ENCODE results near the gene ARHGDIA. TPM values are rescaled to one million over a fixed set of nuclear protein-coding genes. Genes with fewer than 3 reads are reported as not detected.

ARHGDIA gene
- total and polyA plus RNA-seq, 11 donors: 81.4 to 296 (median 152) TPM

DNA sequence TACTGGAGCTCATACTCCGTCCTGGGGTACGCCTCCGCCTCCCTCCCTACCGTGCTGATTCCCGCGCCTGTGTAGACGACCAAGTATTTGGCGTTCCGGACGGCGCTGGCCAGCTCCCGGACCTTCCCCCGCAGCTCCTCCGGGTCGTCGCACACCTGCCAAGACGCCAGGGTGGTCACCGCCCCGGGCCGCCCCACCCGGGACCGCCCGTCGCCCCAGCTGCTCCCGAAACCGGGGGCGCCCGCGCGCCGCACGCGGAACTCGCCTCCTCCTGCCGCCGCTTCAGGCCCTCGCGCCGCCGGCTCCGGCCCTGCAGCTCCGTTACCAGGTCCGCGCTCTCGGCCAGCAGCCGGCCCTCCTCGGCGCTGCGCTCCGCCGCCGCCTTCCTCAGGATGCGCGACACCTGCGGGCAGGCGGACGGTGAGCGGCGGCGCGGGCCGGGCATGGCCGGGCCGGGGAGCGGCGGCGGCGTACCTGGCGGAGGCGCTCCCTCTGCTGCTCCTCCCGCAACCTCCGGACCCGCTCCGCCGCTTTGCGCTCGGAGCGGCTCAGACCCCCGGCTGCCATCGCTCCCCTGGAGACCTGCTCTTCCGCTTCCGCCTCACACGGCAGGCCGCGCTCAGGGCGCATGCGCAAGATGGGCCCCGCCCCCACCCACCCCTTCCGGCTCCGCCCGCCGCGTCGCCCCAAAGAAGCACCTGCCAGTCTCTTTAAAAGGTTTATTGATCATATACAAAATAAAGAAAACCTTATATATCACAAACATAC lies 46.6 kb upstream of the ARHGDIA start, which contains the start of gene SIRT7:
Gene SIRT7, minus strand, starts transcription at position 612 of the 768 bp plus-strand sequence. Its CDS starts 45 bp downstream, at position 567.
- intact Hi-C loops (cut with DNase I): no loop called here
- H3K36me3 ChIP-seq: peaks cover 0 to 70% (median 56%) of the 10 kb centered on the region in 9 donors
- no peaks in the 10 kb centered on the region for H3K9me3 ChIP-seq
- peak within 1 kb of the TSS in 11 of 12 donors; percentile 16 to 80 (median 67) for H3K27ac ChIP-seq
- TF ChIP-seq POLR2A (IDR thresholded peaks at IDR 0.05): peak in 1 of 2 donors; percentile 77
- TF ChIP-seq, protein P1, sequence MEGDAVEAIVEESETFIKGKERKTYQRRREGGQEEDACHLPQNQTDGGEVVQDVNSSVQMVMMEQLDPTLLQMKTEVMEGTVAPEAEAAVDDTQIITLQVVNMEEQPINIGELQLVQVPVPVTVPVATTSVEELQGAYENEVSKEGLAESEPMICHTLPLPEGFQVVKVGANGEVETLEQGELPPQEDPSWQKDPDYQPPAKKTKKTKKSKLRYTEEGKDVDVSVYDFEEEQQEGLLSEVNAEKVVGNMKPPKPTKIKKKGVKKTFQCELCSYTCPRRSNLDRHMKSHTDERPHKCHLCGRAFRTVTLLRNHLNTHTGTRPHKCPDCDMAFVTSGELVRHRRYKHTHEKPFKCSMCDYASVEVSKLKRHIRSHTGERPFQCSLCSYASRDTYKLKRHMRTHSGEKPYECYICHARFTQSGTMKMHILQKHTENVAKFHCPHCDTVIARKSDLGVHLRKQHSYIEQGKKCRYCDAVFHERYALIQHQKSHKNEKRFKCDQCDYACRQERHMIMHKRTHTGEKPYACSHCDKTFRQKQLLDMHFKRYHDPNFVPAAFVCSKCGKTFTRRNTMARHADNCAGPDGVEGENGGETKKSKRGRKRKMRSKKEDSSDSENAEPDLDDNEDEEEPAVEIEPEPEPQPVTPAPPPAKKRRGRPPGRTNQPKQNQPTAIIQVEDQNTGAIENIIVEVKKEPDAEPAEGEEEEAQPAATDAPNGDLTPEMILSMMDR (IDR thresholded peaks at IDR 0.05): peak in 1 of 12 donors; percentile 18
- peak; percentile 55 to 86 (median 82) for ATAC-seq
- 1 to 2% (median 1%) methylated on average over 44 to 94 of the region's 94 CpGs for WGBS, 4 donors
- H3K27me3 ChIP-seq: no peaks in the 10 kb centered on the region
- peak; percentile 72 to 92 (median 81) for DNase-seq
- H3K4me1 ChIP-seq: peaks cover 0 to 65% (median 24%) of the 10 kb centered on the region in 12 donors
- peak within 1 kb of the TSS; percentile 58 to 94 (median 72) for H3K4me3 ChIP-seq

DNA sequence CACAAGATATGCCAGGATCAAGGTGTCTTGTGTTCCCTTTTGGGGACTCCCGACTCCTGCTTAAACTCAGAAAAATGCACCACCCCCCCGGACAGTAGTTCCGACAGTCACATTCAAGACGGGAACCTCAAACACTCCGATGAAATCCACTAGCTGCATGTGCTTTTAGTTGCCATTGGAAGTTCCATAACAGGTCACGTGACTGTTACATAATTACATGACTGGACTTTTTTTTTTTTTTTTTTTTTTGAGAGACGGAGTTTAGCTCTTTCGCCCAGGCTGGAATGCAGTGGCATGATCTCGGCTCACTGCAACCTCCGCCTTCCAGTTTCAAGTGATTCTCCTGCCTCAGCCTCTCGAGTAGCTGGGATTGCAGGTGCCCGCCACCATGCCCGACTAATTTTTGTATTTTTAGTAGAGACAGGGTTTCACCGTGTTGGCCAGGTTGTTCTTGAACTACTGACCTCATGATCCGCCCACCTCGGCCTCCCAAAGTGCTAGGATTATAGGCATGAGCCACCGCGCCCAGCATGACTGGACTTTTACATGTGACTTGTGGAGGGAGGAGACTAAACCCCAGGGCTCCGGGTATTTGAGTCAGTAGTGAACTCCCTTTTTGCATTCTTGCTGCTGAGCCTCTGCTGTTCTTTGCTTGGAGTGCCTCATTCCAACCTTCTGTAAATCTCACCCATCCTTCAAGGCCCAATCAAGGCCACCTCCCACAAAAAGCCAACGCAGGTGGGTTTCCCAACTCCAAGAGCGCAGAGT lies 45.3 kb upstream of the ARHGDIA start:
- DNase-seq (no peak), ATAC-seq (no peak)
- peak overlapping the region in 7 of 12 donors; percentile 58 to 94 (median 84) for H3K4me3 ChIP-seq
- TF ChIP-seq, protein P1 (IDR thresholded peaks at IDR 0.05): no peak
- no peak for TF ChIP-seq POLR2A (IDR thresholded peaks at IDR 0.05)
- WGBS, 4 donors: 79 to 85% (median 82%) methylated on average over 21 of the region's 21 CpGs
- no peaks in the 10 kb centered on the region for H3K27me3 ChIP-seq
- no peak overlapping the region for H3K27ac ChIP-seq
- H3K4me1 ChIP-seq: peaks cover 0 to 60% (median 23%) of the 10 kb centered on the region in 12 donors
- H3K36me3 ChIP-seq: peaks cover 0 to 67% (median 52%) of the 10 kb centered on the region in 9 donors
- no peaks in the 10 kb centered on the region for H3K9me3 ChIP-seq
- intact Hi-C loops (cut with DNase I): no loop called here

DNA sequence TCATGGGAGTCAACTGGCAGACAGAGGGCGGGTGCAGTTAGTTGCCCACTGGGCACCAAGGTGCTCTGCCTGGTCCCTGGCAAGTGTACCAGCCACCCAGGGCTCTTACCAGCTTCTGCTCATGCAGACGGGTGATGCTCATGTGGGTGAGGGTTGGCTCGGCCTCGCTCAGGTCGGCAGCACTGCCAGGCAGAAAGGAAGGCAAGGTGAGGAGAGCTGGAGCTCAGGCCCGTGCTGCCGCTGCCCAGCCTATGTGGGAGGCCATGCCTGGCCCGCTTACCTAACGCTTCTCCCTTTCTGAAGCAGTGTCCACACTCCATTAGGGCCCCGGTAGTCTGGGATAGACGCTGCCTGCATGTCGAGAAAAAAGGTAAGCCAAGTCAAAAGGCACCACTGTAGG lies 44.2 kb upstream of the ARHGDIA start:
- DNase-seq (no peak), ATAC-seq (no peak)
- peaks cover 0 to 56% (median 46%) of the 10 kb centered on the region in 9 donors for H3K36me3 ChIP-seq
- no peaks in the 10 kb centered on the region for H3K27me3 ChIP-seq
- H3K4me1 ChIP-seq: peaks cover 4 to 53% (median 25%) of the 10 kb centered on the region in 12 donors
- TF ChIP-seq POLR2A (IDR thresholded peaks at IDR 0.05): no peak
- TF ChIP-seq, protein P1 (IDR thresholded peaks at IDR 0.05): no peak
- intact Hi-C loops (cut with DNase I): no loop called here
- H3K27ac ChIP-seq: no peak overlapping the region
- no peak overlapping the region for H3K4me3 ChIP-seq
- WGBS, 4 donors: 87 to 93% (median 92%) methylated on average over 10 to 12 of the region's 12 CpGs
- no peaks in the 10 kb centered on the region for H3K9me3 ChIP-seq

Data from heart left ventricle (tissue), 16 donors.